OCI-LY1 (cell line): Measurements from ENCODE around the gene MINDY1.
A peak's percentile ranks its signal among the peaks of the same experiment; 100 is the strongest.

Experiments used
- H2AFZ ChIP-seq: fragments of 200-600 bp; sonication (generic), shearing (Covaris generic); 2 replicates; pipeline ENCODE4 v1.6.0; 2014; ENCODE audit warnings: antibody characterized with exemption, mild to moderate bottlenecking, low read length
- H3F3A ChIP-seq: fragments of 200-600 bp; sonication (generic), shearing (Covaris generic); 2 replicates; pipeline ENCODE4 v1.6.0; 2014; ENCODE audit warnings: mild to moderate bottlenecking, antibody characterized with exemption, low read length, moderate library complexity; ENCODE audit not compliant: insufficient read depth
- H3K27ac ChIP-seq: fragments of 200-600 bp; sonication (generic); 2 replicates; pipeline ENCODE4 v1.5.1; 2014; ENCODE audit warnings: low read length, mixed run types, mild to moderate bottlenecking, low read depth; ENCODE audit not compliant: poor library complexity, severe bottlenecking
- H3K27me3 ChIP-seq: fragments of 200-600 bp; sonication (generic); 2 replicates; pipeline ENCODE4 v1.6.0; 2014; ENCODE audit warnings: antibody characterized with exemption, mild to moderate bottlenecking, low read length, moderate library complexity; ENCODE audit not compliant: insufficient read depth
- H3K36me3 ChIP-seq: fragments of 200-600 bp; sonication (generic); 2 replicates; pipeline ENCODE4 v1.6.1; 2014; ENCODE audit warnings: mild to moderate bottlenecking, antibody characterized with exemption, low read length, moderate library complexity, mixed read lengths; ENCODE audit not compliant: insufficient read depth
- H3K4me1 ChIP-seq: fragments of 200-600 bp; sonication (generic); 2 replicates; pipeline ENCODE4 v1.5.1; 2014; ENCODE audit warnings: mild to moderate bottlenecking, low read length, moderate library complexity; ENCODE audit not compliant: insufficient read depth, severe bottlenecking
- H3K4me2 ChIP-seq: fragments of 200-600 bp; sonication (generic), shearing (Covaris generic); 2 replicates; pipeline ENCODE4 v1.6.1; 2014; ENCODE audit warnings: low read length
- H3K4me3 ChIP-seq: fragments of 200-600 bp; sonication (generic); 2 replicates; pipeline ENCODE4 v1.5.1; 2014; ENCODE audit warnings: low read length, low read depth, mild to moderate bottlenecking, mixed read lengths; ENCODE audit not compliant: poor library complexity, severe bottlenecking
- H3K79me2 ChIP-seq: fragments of 200-600 bp; shearing (Covaris generic); 2 replicates; pipeline ENCODE4 v1.6.1; 2016; ENCODE audit warnings: mixed run types, low read length, mixed read lengths; ENCODE audit not compliant: insufficient read depth
- H3K9ac ChIP-seq: fragments of 200-600 bp; sonication (generic), shearing (Covaris generic); 2 replicates; pipeline ENCODE4 v1.6.1; 2014; ENCODE audit warnings: mild to moderate bottlenecking, low read length, mixed read lengths
- H3K9me2 ChIP-seq: fragments of 200-600 bp; sonication (generic), shearing (Covaris generic); 2 replicates; pipeline ENCODE4 v1.6.1; 2014; ENCODE audit warnings: low read depth, mild to moderate bottlenecking, low read length, mixed read lengths
- H3K9me3 ChIP-seq: fragments of 200-600 bp; shearing (Covaris generic); 2 replicates; pipeline ENCODE4 v1.6.1; 2014; ENCODE audit warnings: low read length, mixed read lengths
- H4K20me1 ChIP-seq: fragments of 200-600 bp; sonication (generic), shearing (Covaris generic); 2 replicates; pipeline ENCODE4 v1.6.0; 2016; ENCODE audit warnings: mild to moderate bottlenecking, low read length; ENCODE audit not compliant: insufficient read depth
- EZH2 ChIP-seq: fragments of 200-600 bp; sonication (generic), shearing (Covaris generic); IDR thresholded peaks from 2 replicates; pipeline ENCODE4 v1.8.0; 2017; ENCODE audit warnings: borderline replicate concordance, mixed run types, mild to moderate bottlenecking, antibody characterized with exemption, low read length, moderate library complexity, mixed read lengths
- TF ChIP-seq, protein P1 (sequence below): fragments of 200-600 bp; sonication (generic), shearing (Covaris generic); IDR thresholded peaks from 2 replicates; pipeline ENCODE4 v1.5.1; 2017; ENCODE audit warnings: mild to moderate bottlenecking, antibody characterized with exemption, low read length, moderate library complexity, mixed read lengths

Gene MINDY1

DNA sequence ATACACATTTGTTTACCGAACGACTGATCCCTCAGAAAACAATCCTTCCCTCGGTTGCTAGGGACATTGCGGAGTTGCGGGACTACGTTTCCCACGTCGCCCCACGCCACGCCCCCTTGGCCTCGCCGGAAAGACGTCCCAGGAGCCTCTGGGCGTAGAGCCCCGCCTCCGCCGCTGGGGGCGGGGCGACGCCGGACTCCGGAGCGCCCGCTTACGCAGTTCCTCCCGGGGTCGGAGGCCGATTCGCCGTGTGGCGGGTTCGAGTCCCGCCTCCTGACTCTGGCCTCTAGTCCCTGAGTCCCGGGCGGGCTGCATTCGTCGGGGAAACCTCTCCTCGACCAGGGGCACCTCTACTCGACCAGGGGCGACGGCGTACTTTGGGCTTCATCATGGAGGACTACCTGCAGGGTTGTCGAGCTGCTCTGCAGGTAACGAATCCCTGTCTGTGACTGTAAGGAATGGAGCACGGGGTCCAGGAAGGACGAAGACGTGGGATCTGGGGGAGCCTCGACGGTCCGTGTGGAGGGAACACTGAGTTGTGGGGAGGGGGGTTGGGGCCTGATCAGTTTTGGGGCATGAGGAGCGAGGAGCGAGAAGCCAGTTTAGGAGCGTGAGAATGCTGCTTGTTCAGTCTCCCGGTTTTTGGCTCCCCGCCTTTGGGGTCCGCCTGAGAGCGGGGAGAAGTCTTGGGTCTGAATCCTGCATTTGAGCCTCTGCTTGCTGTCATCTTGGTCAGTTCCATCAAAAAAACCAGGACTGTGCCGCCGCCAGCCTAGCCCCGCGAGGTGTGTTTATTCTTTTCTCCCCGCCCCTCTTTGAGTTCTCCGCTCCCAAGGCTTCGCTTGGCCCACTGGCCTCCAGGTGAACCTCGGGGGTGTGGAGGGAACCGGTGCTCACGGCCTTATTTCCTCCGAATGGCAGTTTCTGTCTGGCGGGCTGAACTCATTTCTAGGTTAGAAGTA is 1.8 kb upstream of the MINDY1 start, which contains the start of gene PRUNE1:
PRUNE1 (plus strand) TSS at position 206 of the 962 bp plus-strand sequence; CDS start at position 390, 184 bp downstream.
- peak within 1 kb of the TSS; percentile 68 for H3K27ac ChIP-seq
- H3K79me2 ChIP-seq, result no peaks in the 10 kb centered on the region
- peaks cover 49% of the 10 kb centered on the region for H3K4me1 ChIP-seq
- H3K4me3 ChIP-seq, result peak within 1 kb of the TSS; percentile 72
- H3K27me3 ChIP-seq, result no peaks in the 10 kb centered on the region
- H3K9ac ChIP-seq, result peak within 1 kb of the TSS; percentile 76
- H4K20me1 ChIP-seq, result no peaks in the 10 kb centered on the region
- TF ChIP-seq, protein P1, sequence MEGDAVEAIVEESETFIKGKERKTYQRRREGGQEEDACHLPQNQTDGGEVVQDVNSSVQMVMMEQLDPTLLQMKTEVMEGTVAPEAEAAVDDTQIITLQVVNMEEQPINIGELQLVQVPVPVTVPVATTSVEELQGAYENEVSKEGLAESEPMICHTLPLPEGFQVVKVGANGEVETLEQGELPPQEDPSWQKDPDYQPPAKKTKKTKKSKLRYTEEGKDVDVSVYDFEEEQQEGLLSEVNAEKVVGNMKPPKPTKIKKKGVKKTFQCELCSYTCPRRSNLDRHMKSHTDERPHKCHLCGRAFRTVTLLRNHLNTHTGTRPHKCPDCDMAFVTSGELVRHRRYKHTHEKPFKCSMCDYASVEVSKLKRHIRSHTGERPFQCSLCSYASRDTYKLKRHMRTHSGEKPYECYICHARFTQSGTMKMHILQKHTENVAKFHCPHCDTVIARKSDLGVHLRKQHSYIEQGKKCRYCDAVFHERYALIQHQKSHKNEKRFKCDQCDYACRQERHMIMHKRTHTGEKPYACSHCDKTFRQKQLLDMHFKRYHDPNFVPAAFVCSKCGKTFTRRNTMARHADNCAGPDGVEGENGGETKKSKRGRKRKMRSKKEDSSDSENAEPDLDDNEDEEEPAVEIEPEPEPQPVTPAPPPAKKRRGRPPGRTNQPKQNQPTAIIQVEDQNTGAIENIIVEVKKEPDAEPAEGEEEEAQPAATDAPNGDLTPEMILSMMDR, result no peak
- no peak for TF ChIP-seq EZH2
- peak within 1 kb of the TSS; percentile 48 for H2AFZ ChIP-seq
- no peaks in the 10 kb centered on the region for H3K36me3 ChIP-seq
- no peaks in the 10 kb centered on the region for H3K9me3 ChIP-seq
- no peaks in the 10 kb centered on the region for H3F3A ChIP-seq
- H3K9me2 ChIP-seq, result no peaks in the 10 kb centered on the region
- peak within 1 kb of the TSS; percentile 70 for H3K4me2 ChIP-seq

DNA sequence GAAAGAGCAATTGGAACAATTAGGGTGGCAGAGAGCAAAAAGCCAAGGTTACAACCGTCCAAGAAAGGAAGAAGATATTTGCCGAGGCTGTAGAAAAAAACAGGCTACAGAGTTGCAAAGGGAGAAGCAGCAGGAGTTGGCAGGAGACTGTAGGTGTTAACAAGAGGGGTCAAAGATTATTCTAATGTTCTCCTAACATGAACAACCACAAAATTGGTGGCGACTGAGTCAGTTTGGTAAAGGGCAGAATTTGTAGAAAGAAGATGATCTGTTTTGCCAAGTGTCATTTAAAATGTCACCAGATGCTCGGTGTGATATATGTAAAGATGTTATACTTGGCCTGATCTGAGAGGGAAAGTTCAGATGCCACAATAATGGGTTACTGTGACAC is 1.1 kb upstream of the MINDY1 start:
- H3K9me3 ChIP-seq, result no peaks in the 10 kb centered on the region
- H3K9me2 ChIP-seq, result no peaks in the 10 kb centered on the region
- H3K4me3 ChIP-seq, result peak overlapping the region; percentile 72
- no peaks in the 10 kb centered on the region for H3K36me3 ChIP-seq
- TF ChIP-seq, protein P1, result no peak
- TF ChIP-seq EZH2, result no peak
- peak overlapping the region; percentile 70 for H3K4me2 ChIP-seq
- no peaks in the 10 kb centered on the region for H3K27me3 ChIP-seq
- H2AFZ ChIP-seq, result peak overlapping the region; percentile 48
- H3K27ac ChIP-seq, result peak overlapping the region; percentile 68
- no peaks in the 10 kb centered on the region for H3F3A ChIP-seq
- peak overlapping the region; percentile 76 for H3K9ac ChIP-seq
- no peaks in the 10 kb centered on the region for H4K20me1 ChIP-seq
- H3K4me1 ChIP-seq, result peaks cover 49% of the 10 kb centered on the region
- no peaks in the 10 kb centered on the region for H3K79me2 ChIP-seq

DNA sequence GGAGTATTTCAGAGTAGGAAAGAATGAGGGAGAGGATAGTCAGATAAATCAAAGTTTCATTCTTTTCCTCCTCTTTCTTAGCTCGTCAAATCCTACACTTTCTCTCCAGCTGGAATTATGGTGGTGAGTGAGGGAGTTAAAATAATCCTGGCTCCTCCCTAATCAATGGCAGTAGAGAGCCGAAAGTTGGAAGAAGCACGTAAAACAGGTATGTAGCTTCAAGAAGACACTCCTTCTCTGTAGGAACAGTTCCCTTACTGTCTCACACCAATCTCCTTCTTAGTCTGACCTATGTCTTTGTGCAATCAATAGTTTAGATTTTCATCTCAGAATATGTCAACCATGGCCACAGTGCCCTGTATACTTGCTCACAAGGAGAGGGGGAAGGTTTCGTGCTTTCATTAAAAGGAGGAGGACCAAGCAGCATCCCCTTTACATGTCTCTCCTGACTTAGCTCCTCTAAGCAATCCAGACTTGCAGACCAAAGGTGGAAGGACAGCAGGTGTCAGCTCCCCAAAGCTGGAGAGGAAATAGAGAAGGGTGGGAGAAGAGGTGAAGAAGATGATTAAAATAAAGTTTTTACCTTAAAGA is 878 bp downstream of the MINDY1 start:
- no peaks in the 10 kb centered on the region for H4K20me1 ChIP-seq
- peak overlapping the region; percentile 63 for H3K4me2 ChIP-seq
- H3K4me1 ChIP-seq, result peaks cover 43% of the 10 kb centered on the region
- TF ChIP-seq, protein P1, result no peak
- no peak for TF ChIP-seq EZH2
- no peak overlapping the region for H3K27ac ChIP-seq
- H3K36me3 ChIP-seq, result no peaks in the 10 kb centered on the region
- no peaks in the 10 kb centered on the region for H3K27me3 ChIP-seq
- H3K79me2 ChIP-seq, result no peaks in the 10 kb centered on the region
- no peaks in the 10 kb centered on the region for H3K9me3 ChIP-seq
- H3F3A ChIP-seq, result no peaks in the 10 kb centered on the region
- H2AFZ ChIP-seq, result no peak overlapping the region
- peak overlapping the region; percentile 54 for H3K4me3 ChIP-seq
- H3K9ac ChIP-seq, result peak overlapping the region; percentile 51; the same call in 1 of the 2 replicates
- no peaks in the 10 kb centered on the region for H3K9me2 ChIP-seq
